ENCODE results near the gene GFI1B.

DNA sequence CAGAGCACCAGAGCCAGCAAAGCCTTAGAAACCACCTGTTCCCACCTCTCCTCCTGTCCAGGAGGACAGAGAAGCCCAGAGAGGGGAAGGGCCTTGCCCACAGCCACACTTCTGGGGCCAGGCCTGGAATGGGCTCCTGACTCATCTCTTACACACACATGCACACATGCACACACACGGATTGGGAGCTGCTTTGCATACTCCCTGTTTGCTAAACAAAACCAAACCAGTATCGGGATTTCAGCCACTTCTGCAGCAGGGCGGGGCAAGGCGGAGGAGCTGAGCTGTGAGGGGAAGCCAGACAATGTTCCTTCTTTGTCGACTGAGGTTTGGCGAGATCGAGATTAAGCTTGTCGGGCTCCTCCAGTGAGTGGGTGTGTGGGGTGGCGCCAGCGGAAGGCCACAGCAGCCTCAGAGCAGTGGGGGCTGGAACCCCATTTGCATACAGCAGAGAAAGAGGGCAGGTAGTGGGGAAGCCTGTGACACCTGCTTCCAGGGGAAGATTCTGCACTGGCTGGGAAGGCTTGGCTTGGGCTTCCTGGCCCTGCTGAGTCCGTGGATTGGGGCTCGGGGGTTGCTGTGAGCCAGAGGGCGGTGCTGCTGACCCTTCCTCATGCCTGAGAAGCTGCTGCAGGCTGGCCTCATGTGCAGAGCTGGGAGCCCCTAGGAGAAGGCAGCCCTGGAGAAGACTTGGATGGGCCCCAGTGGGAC is 16.1 kb downstream of the GFI1B start:
- TF ChIP-seq, protein P1, sequence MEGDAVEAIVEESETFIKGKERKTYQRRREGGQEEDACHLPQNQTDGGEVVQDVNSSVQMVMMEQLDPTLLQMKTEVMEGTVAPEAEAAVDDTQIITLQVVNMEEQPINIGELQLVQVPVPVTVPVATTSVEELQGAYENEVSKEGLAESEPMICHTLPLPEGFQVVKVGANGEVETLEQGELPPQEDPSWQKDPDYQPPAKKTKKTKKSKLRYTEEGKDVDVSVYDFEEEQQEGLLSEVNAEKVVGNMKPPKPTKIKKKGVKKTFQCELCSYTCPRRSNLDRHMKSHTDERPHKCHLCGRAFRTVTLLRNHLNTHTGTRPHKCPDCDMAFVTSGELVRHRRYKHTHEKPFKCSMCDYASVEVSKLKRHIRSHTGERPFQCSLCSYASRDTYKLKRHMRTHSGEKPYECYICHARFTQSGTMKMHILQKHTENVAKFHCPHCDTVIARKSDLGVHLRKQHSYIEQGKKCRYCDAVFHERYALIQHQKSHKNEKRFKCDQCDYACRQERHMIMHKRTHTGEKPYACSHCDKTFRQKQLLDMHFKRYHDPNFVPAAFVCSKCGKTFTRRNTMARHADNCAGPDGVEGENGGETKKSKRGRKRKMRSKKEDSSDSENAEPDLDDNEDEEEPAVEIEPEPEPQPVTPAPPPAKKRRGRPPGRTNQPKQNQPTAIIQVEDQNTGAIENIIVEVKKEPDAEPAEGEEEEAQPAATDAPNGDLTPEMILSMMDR (IDR thresholded peaks at IDR 0.05): no peak
- TF ChIP-seq POLR2A (IDR thresholded peaks at IDR 0.05): no peak

All from adrenal gland (tissue), 5 donors.